GM12878 (cell line): ENCODE measurements around the gene AIP. TPM values are rescaled to one million over a fixed set of nuclear protein-coding genes. Genes with fewer than 3 reads are reported as not detected.

Source experiments
- ATAC-seq: fragments of 200-7000 bp; cut with Tn5 transposase; 3 replicates; pipeline ENCODE4 v1.9.1; 2020; ENCODE audit warnings: mild to moderate bottlenecking, moderate library complexity
- BruUV-seq: library from RNA; stranded (reverse); fragments of 400-500 nt; replicated peaks from 2 replicates; lab custom pipeline; 2021; lab: Mats Ljungman, UMichigan
- CTCF ChIA-PET: fragments of 300-600 bp; sonication (Branson Sonifier 250); formaldehyde crosslinking; extraction: SDS; loops from one replicate; lab custom pipeline; 2021; ENCODE audit warnings: inconsistent platforms; lab: Yijun Ruan, JAX
- POLR2A ChIA-PET: fragments of 350-600 bp; formaldehyde crosslinking; extraction: SDS; loops from one replicate; lab custom pipeline; 2021; ENCODE audit warnings: inconsistent platforms; lab: Charles Lee
- RAD21 ChIA-PET: fragments of 300-600 bp; sonication (Branson Sonifier 250); formaldehyde crosslinking; loops from one replicate; lab custom pipeline; 2023; ENCODE audit warnings: antibody characterized with exemption; ENCODE audit not compliant: unreplicated experiment; lab: Charles Lee
- SMC1A ChIA-PET: fragments of 300-600 bp; sonication (Branson Sonifier 250); formaldehyde crosslinking; loops from one replicate; lab custom pipeline; 2023; ENCODE audit not compliant: unreplicated experiment, uncharacterized antibody; lab: Charles Lee
- DNase-seq: peaks from one replicate; pipeline ENCODE4 v3.0.0-alpha.2; 2011; ENCODE audit warnings: low read depth, low spot score
- FAIRE-seq: peaks from 3 replicates; lab custom pipeline; 2011; peaks lifted over from hg19 to GRCh38; lab: Jason Lieb, UNC
- H2AFZ ChIP-seq: 2 replicates; pipeline ENCODE4 v1.6.0; 2011; ENCODE audit warnings: low read depth, low read length, control low read depth; ENCODE audit not compliant: control insufficient read depth
- H3K27ac ChIP-seq: 2 replicates; pipeline ENCODE4 v1.5.1; 2011; ENCODE audit warnings: control low read depth; ENCODE audit not compliant: control insufficient read depth, insufficient read depth
- H3K27me3 ChIP-seq, 2 experiments: replicated peaks in 1 of 2; 2 replicates each; pipeline versions ENCODE4 v1.6.0 to v1.6.1; 2011; ENCODE audit warnings: low read length in 1 of 2; ENCODE audit not compliant: control insufficient read depth in 2 of 2, insufficient read depth in 2 of 2
- H3K36me3 ChIP-seq, 2 experiments: 2 replicates each; pipeline ENCODE4 v1.5.1; 2011; ENCODE audit warnings: low read length in 1 of 2; ENCODE audit not compliant: control insufficient read depth in 2 of 2, insufficient read depth in 2 of 2
- H3K4me1 ChIP-seq: 2 replicates; pipeline ENCODE4 v1.6.1; 2011; ENCODE audit warnings: mild to moderate bottlenecking, low read length, moderate library complexity, mixed read lengths; ENCODE audit not compliant: control insufficient read depth, insufficient read depth
- H3K4me2 ChIP-seq: 2 replicates; pipeline ENCODE4 v1.6.0; 2011; ENCODE audit warnings: control low read depth; ENCODE audit not compliant: control insufficient read depth, insufficient read depth
- H3K4me3 ChIP-seq: fragments of 200-600 bp; sonication (generic); 2 replicates; pipeline ENCODE4 v1.5.1; 2016
- H3K79me2 ChIP-seq: 2 replicates; pipeline ENCODE4 v1.6.0; 2011; ENCODE audit warnings: low read length; ENCODE audit not compliant: control insufficient read depth, insufficient read depth
- H3K9ac ChIP-seq: 2 replicates; pipeline ENCODE4 v1.8.0; 2011; ENCODE audit warnings: low read length, control low read depth, mixed read lengths; ENCODE audit not compliant: control insufficient read depth, insufficient read depth
- H3K9me3 ChIP-seq: replicated peaks from 3 replicates; pipeline ENCODE4 v1.5.1; 2011; ENCODE audit warnings: mild to moderate bottlenecking, low read length; ENCODE audit not compliant: control insufficient read depth, insufficient read depth
- H4K20me1 ChIP-seq: 2 replicates; pipeline ENCODE4 v1.6.0; 2011; ENCODE audit not compliant: control insufficient read depth, insufficient read depth
- GABPA ChIP-seq: IDR thresholded peaks from 2 replicates; pipeline ENCODE4 v1.6.1; 2014; ENCODE audit warnings: antibody characterized with exemption, low read depth, mild to moderate bottlenecking, inconsistent platforms
- GATAD2B ChIP-seq: fragments of 450-650 bp; conservative IDR thresholded peaks from 2 replicates; pipeline ENCODE4 v1.6.1; 2017; ENCODE audit warnings: low read depth, mild to moderate bottlenecking, moderate library complexity
- HDGF ChIP-seq: fragments of 450-650 bp; IDR thresholded peaks from 2 replicates; pipeline ENCODE4 v1.6.1; 2016; ENCODE audit warnings: antibody characterized with exemption
- NFXL1 ChIP-seq: fragments of 450-650 bp; IDR thresholded peaks from 2 replicates; pipeline ENCODE4 v1.6.1; 2017; ENCODE audit warnings: antibody characterized with exemption, mild to moderate bottlenecking, borderline replicate concordance
- PML ChIP-seq: IDR thresholded peaks from 2 replicates; pipeline ENCODE4 v1.6.1; 2012; ENCODE audit warnings: low read length, inconsistent platforms
- RAD21 ChIP-seq: IDR thresholded peaks from 2 replicates; pipeline ENCODE4 v1.6.1; 2011; ENCODE audit warnings: mild to moderate bottlenecking, low read depth, low read length, moderate library complexity; ENCODE audit not compliant: insufficient read depth
- SIX5 ChIP-seq: IDR thresholded peaks from 2 replicates; pipeline ENCODE4 v1.6.1; 2011; ENCODE audit warnings: mild to moderate bottlenecking, low read depth, low read length, moderate library complexity; ENCODE audit not compliant: severe bottlenecking
- ZNF207 ChIP-seq: fragments of 450-650 bp; IDR thresholded peaks from 2 replicates; pipeline ENCODE4 v1.6.1; 2014; ENCODE audit warnings: antibody characterized with exemption, mild to moderate bottlenecking, borderline replicate concordance
- WGBS: methylation state at CpG from one replicate; pipeline ENCODE4 v1.1.6; 2016; ENCODE audit warnings: low lambda C conversion rate; ENCODE audit not compliant: insufficient replicate concordance, insufficient coverage; ENCODE audit errors: missing lambda C conversion rate; 5-methylcytosine and 5-hydroxymethylcytosine counted together
- in situ Hi-C: fragments of 300-500 bp; cut with MboI; formaldehyde crosslinking; loops from 9 replicates; pipeline ENCODE4 v1.14.3; 2018; ENCODE audit warnings: mixed read lengths
- intact Hi-C: fragments of 100-400 bp; cut with micrococcal nuclease; formaldehyde crosslinking; loops from one replicate; pipeline ENCODE4 v1.14.2; 2022; ENCODE audit not compliant: unreplicated experiment
- polyA plus RNA-seq, 11 experiments: library from polyadenylated mRNA; depleted of rRNA in 4 of 11; unstranded in 6 of 11; stranded (reverse) in 5 of 11; fragments of >200 nt; fragmentation: Nextera tagmentation in 4 of 11; fragmentation: Illumina TruSeq in 1 of 11; extraction: Ambion mirVana in 4 of 11; extraction: Trizol in 1 of 11; gene quantifications; 1 replicate in 1 of 11; 2 replicates in 10 of 11; pipeline versions ENCODE4 v1.2.1 to v1.2.3, GENCODE V29; 2011 to 2016; ENCODE audit warnings: inconsistent platforms in 2 of 11, missing spikeins in 2 of 11, low read depth in 1 of 11
- total RNA-seq, 4 experiments: library from RNA; depleted of rRNA in 3 of 4; stranded (reverse); fragments of >200 nt in 3 of 4; fragmentation: Illumina TruSeq in 1 of 4; extraction: Trizol in 1 of 4; gene quantifications; 2 replicates each; pipeline versions ENCODE4 v1.2.1 to v1.2.3, GENCODE V29; 2013 to 2021

Gene AIP
- total and polyA plus RNA-seq, 10 of the 15 experiments (the other 5 are each of a cell fraction or from before 2014, with no cell fraction given): 12.6 to 164 (median 104) TPM

DNA sequence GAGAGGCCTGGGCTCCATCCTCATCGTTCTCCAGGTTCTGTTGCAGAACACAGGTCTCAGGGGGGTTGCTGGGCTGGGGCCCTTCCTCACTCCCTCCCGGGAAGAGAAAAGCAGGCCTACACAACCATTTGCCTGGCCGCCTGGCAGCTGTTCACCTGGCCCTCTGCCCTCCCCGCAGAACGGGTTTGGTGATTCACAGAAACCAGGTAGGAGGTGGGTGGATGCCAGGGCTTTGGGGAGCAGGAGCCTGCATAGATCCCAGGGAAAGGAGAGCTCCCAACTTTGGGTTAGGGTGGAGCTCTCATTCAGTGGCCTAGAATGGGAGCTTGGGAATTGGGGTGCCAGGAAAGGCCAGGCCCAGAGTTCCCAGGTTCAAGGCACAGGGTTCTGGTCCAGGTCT lies 14.8 kb upstream of the AIP start:
- DNase-seq (no peak), FAIRE-seq (no peak), ATAC-seq (no peak)
- peaks cover 37% of the 10 kb centered on the region for H3K4me1 ChIP-seq
- in situ Hi-C loops (no loop called here), intact Hi-C loops (loop anchor here (2.0 kb wide), 2 partner anchors 31 to 67 kb away; partner anchors contain the start of genes PPP1CA and PTPRCAP)
- H4K20me1 ChIP-seq: no peaks in the 10 kb centered on the region
- peak overlapping the region; percentile 86 for H3K4me3 ChIP-seq
- peak overlapping the region; percentile 85 for H3K9ac ChIP-seq
- peak overlapping the region; percentile 78 for H3K27ac ChIP-seq
- CTCF ChIA-PET: interaction anchor here (0.7 to 5.1 kb wide), 15 partner anchors 9 to 180 kb away, joined by 3 to 36 read pairs (median 4); partner anchors contain the start of genes PITPNM1 and PPP1CA
- POLR2A ChIA-PET: interaction anchor here (0.6 to 8.1 kb wide), 19 partner anchors 9 to 680 kb away, joined by 3 to 78 read pairs (median 6); partner anchors contain the start of genes AIP, PITPNM1, PPP1CA and PTPRCAP
- RAD21 ChIA-PET: interaction anchor here (0.8 to 5.5 kb wide), 16 partner anchors 18 to 122 kb away, joined by 3 to 72 read pairs (median 5); partner anchors contain the start of genes AIP, CDK2AP2, PITPNM1 and POLD4
- no peaks in the 10 kb centered on the region for H3K27me3 ChIP-seq
- H3K4me2 ChIP-seq: peak overlapping the region; percentile 98
- BruUV-seq: no TSS peak
- H3K9me3 ChIP-seq: no peaks in the 10 kb centered on the region
- no peak overlapping the region for H2AFZ ChIP-seq
- 7% methylated on average over 5 of the region's 5 CpGs for WGBS
- peaks cover 14% of the 10 kb centered on the region for H3K79me2 ChIP-seq
- no peak for TF ChIP-seq NFXL1
- no peak for TF ChIP-seq SIX5
- TF ChIP-seq RAD21: no peak
- TF ChIP-seq ZNF207: no peak
- no peak for TF ChIP-seq GABPA
- SMC1A ChIA-PET: interaction anchor here (0.9 to 5.2 kb wide), 12 partner anchors 8 to 147 kb away, joined by 3 to 46 read pairs (median 6); partner anchors contain the start of genes AIP, PITPNM1, PPP1CA and TBC1D10C
- no peaks in the 10 kb centered on the region; a peak in 1 of 4 replicates for H3K36me3 ChIP-seq

DNA sequence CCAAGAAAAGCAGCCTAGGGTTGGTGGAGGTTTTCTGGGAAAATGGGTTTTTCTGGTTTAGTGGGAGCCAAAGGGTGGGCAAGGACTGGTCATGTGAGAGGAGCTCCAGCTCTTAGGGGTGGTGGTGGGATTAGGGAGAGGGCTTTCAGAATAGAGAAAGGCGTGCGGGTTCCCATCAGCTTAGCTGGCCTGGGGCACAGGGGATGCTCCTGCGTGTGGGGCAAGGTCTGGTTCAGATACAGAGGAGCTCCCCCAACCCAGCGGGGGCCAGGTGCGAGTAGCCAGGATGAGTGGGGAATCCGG lies 14.4 kb upstream of the AIP start:
- Histone ChIP-seq H3K27me3 (no peaks in the 10 kb centered on the region), H3K36me3 (no peaks in the 10 kb centered on the region), H3K4me3 (peak overlapping the region; percentile 86), H3K9ac (peak overlapping the region; percentile 85), H3K4me1 (peaks cover 37% of the 10 kb centered on the region), H3K79me2 (peaks cover 14% of the 10 kb centered on the region), H2AFZ (peak overlapping the region; percentile 73; the same call in 1 of the 2 replicates), H4K20me1 (no peaks in the 10 kb centered on the region), H3K9me3 (no peaks in the 10 kb centered on the region), H3K4me2 (peak overlapping the region; percentile 98), H3K27ac (peak overlapping the region; percentile 78)
- FAIRE-seq (no peak), ATAC-seq (peak; percentile 14), DNase-seq (no peak)
- ChIA-PET SMC1A (interaction anchor here (0.9 to 5.2 kb wide), 12 partner anchors 8 to 146 kb away, joined by 3 to 46 read pairs (median 6); partner anchors contain the start of genes AIP, PITPNM1, PPP1CA and RAD9A), CTCF (interaction anchor here (0.7 to 5.1 kb wide), 17 partner anchors 9 to 180 kb away, joined by 3 to 36 read pairs (median 4); partner anchors contain the start of genes AIP, PITPNM1 and PPP1CA), RAD21 (interaction anchor here (0.7 to 5.5 kb wide), 16 partner anchors 17 to 123 kb away, joined by 3 to 72 read pairs (median 5); partner anchors contain the start of genes AIP, CDK2AP2, PITPNM1 and POLD4), POLR2A (interaction anchor here (0.6 to 8.1 kb wide), 19 partner anchors 9 to 681 kb away, joined by 3 to 78 read pairs (median 6); partner anchors contain the start of genes AIP, PITPNM1, PPP1CA and PTPRCAP)
- WGBS: 2% methylated on average over 6 of the region's 6 CpGs
- BruUV-seq: no TSS peak
- intact Hi-C loops: loop anchor here (2.0 kb wide), 2 partner anchors 32 to 68 kb away; partner anchors contain the start of genes PPP1CA and PTPRCAP
- TF ChIP-seq PML (0 out of 2 replicates have a peak, but pooled peaks have one; percentile 27), GATAD2B (0 out of 2 replicates have a peak, but pooled peaks have one; percentile 11), HDGF (no peak)
- in situ Hi-C loops: no loop called here
